Measurements from ENCODE around the gene TMEM184A. TPM values are rescaled to one million over a fixed set of nuclear protein-coding genes. Genes with fewer than 3 reads are reported as not detected.

Gene TMEM184A
- total and polyA plus RNA-seq, 2 donors (not counting 3 experiments of a cell fraction or from before 2014, with no cell fraction given), result 0.48 TPM; not detected in 1

DNA sequence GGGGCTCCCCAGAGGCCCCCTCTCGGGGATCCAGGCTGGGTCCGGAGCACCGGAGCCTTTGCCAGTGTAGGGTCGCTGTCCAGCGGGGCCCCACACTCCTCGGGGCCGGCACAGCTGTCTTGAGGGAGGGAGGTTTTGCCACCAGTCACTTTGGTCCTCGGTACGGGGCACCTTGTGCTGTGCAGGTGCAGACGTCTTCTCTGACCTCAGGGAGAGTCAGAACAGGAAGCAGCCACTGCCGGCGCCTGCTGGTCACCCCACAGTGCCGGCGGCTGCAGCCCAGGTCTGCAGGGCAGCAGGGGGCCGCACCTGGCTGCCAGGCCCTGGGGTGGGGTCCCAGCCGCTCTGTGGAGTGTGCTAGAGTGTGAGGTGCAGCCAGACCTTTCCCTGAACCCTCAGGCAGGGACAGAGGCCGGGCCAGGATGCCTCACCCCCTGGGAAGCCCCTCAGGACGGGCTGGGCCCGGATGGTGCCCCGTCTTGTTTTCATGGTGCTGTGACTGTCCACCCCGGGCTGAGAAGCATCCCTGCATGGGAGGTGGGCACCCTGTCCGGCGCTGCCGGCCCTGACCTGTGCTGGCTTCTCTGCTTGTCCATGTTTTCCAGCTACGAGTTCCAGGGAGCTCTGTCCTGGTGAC lies 17.3 kb downstream of the TMEM184A start:
- intact Hi-C loops (cut with micrococcal nuclease), result loop anchor here (1.0 kb wide), 1 partner anchor 34 kb away; the partner anchor contains the start of gene INTS1
- H3K27me3 ChIP-seq (ENCODE audit: control insufficient read depth in 2 of 2, insufficient read depth in 2 of 2, low read length in 2 of 2), result no peaks in the 10 kb centered on the region
- peak overlapping the region in 2 of 3 experiments; percentile 20 to 30 for H3K4me3 ChIP-seq (replicated peaks in 1 of 3; ENCODE audit: insufficient read depth in 1 of 3, low read depth in 1 of 3, low read length in 3 of 3)
- no peak for TF ChIP-seq POLR2AphosphoS5 (IDR thresholded peaks at IDR 0.05; ENCODE audit: insufficient read depth, low read depth, low read length)
- no peak for TF ChIP-seq FOS (IDR thresholded peaks at IDR 0.05; ENCODE audit: borderline replicate concordance, insufficient read depth, low read length)
- TF ChIP-seq JUN (IDR thresholded peaks at IDR 0.05; ENCODE audit: borderline replicate concordance, insufficient read depth, insufficient read length, low read depth), result no peak
- no peak for TF ChIP-seq MYC (IDR thresholded peaks at IDR 0.05; ENCODE audit: low read depth, low read length)
- TF ChIP-seq GATA2 (IDR thresholded peaks at IDR 0.05; ENCODE audit: insufficient read depth, insufficient read length, low read depth, low read length), result no peak
- TF ChIP-seq MAX (IDR thresholded peaks at IDR 0.05; ENCODE audit: insufficient read depth, insufficient read length), result no peak
- TF ChIP-seq EZH2 (IDR thresholded peaks at IDR 0.05; ENCODE audit: borderline replicate concordance, low read depth, low read length, severe bottlenecking), result no peak
- TF ChIP-seq, protein P1, sequence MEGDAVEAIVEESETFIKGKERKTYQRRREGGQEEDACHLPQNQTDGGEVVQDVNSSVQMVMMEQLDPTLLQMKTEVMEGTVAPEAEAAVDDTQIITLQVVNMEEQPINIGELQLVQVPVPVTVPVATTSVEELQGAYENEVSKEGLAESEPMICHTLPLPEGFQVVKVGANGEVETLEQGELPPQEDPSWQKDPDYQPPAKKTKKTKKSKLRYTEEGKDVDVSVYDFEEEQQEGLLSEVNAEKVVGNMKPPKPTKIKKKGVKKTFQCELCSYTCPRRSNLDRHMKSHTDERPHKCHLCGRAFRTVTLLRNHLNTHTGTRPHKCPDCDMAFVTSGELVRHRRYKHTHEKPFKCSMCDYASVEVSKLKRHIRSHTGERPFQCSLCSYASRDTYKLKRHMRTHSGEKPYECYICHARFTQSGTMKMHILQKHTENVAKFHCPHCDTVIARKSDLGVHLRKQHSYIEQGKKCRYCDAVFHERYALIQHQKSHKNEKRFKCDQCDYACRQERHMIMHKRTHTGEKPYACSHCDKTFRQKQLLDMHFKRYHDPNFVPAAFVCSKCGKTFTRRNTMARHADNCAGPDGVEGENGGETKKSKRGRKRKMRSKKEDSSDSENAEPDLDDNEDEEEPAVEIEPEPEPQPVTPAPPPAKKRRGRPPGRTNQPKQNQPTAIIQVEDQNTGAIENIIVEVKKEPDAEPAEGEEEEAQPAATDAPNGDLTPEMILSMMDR (IDR thresholded peaks at IDR 0.05; ENCODE audit: extremely low read depth in 1 of 2, insufficient read depth in 1 of 2, low read depth in 1 of 2, low read length in 2 of 2), result no peak
- no peak for TF ChIP-seq POLR2A (IDR thresholded peaks at IDR 0.05; ENCODE audit: low read depth, low read length)
- no peak for FAIRE-seq
- H3K4me2 ChIP-seq (ENCODE audit: insufficient read depth, low read length), result peak overlapping the region; percentile 60
- ChIA-PET POLR2A (no interaction called here), CTCF (interaction anchor here (1.5 kb wide), 1 partner anchor 10 kb away, joined by 3 read pairs; no protein-coding TSS in a partner anchor)
- peaks cover 42% of the 10 kb centered on the region for H3K4me1 ChIP-seq (ENCODE audit: control insufficient read depth, extremely low read depth, insufficient read depth, low read length)
- no TSS peak for BruUV-seq (replicated peaks)
- dilution Hi-C loops (cut with MboI; ENCODE audit: extremely low pct_ligation_motif_present, low sequenced_read_pairs), result no loop called here
- no peaks in the 10 kb centered on the region for H3K9me1 ChIP-seq (replicated peaks; ENCODE audit: control insufficient read depth, extremely low read depth, insufficient read depth, low read length)
- H3K36me3 ChIP-seq (ENCODE audit: control insufficient read depth in 2 of 2, extremely low read depth in 1 of 2, insufficient read depth in 2 of 2, low read length in 2 of 2), result peaks cover 6 to 26% of the 10 kb centered on the region in 2 experiments
- H4K20me1 ChIP-seq (replicated peaks; ENCODE audit: control insufficient read depth, extremely low read depth, insufficient read depth, low read length), result no peaks in the 10 kb centered on the region
- peak overlapping the region; percentile 98 for H3K9ac ChIP-seq (replicated peaks; ENCODE audit: extremely low read depth, insufficient read depth, low read length)
- H3K27ac ChIP-seq (ENCODE audit: insufficient read depth, low read depth, low read length), result peak overlapping the region; percentile 97
- H2AFZ ChIP-seq (ENCODE audit: low read depth, low read length), result no peak overlapping the region
- no peak for DNase-seq (ENCODE audit: low read depth, low spot score)
- peaks cover 43% of the 10 kb centered on the region for H3K79me2 ChIP-seq (ENCODE audit: control insufficient read depth, insufficient read depth, low read length)
- H3K9me3 ChIP-seq (replicated peaks; ENCODE audit: control insufficient read depth, insufficient read depth, low read length), result no peaks in the 10 kb centered on the region

All from endothelial cell of umbilical vein (primary cell).